ENCODE results near the gene SCD.

DNA sequence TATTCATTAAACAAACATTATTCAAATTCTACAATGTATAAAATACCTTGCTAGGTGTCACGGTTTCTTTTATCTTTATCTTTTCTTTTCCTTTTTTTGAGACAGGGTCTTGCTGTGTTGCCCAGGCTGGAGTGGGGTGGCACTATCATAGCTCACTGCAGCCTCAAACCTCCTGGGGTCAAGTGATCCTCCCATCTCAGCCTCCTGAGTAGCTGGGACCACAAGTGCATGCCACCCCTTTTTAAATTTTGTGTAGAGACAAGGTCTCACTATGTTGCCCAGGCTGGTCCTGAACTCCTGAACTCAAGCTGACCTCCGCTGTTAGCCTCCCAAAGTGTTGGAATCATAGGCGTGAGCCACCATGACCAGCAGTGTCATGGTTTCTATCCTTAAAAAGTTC lies 42.6 kb upstream of the SCD start:
- TF ChIP-seq SIN3A (IDR thresholded peaks at IDR 0.05; ENCODE audit: borderline replicate concordance, insufficient read depth, low read length) (no peak), POLR2AphosphoS5 (IDR thresholded peaks at IDR 0.05; ENCODE audit: low read depth, low read length) (no peak), TAF1 (IDR thresholded peaks at IDR 0.05; ENCODE audit: borderline replicate concordance, insufficient read depth, low read length) (no peak)
- TF ChIP-seq, protein P1, sequence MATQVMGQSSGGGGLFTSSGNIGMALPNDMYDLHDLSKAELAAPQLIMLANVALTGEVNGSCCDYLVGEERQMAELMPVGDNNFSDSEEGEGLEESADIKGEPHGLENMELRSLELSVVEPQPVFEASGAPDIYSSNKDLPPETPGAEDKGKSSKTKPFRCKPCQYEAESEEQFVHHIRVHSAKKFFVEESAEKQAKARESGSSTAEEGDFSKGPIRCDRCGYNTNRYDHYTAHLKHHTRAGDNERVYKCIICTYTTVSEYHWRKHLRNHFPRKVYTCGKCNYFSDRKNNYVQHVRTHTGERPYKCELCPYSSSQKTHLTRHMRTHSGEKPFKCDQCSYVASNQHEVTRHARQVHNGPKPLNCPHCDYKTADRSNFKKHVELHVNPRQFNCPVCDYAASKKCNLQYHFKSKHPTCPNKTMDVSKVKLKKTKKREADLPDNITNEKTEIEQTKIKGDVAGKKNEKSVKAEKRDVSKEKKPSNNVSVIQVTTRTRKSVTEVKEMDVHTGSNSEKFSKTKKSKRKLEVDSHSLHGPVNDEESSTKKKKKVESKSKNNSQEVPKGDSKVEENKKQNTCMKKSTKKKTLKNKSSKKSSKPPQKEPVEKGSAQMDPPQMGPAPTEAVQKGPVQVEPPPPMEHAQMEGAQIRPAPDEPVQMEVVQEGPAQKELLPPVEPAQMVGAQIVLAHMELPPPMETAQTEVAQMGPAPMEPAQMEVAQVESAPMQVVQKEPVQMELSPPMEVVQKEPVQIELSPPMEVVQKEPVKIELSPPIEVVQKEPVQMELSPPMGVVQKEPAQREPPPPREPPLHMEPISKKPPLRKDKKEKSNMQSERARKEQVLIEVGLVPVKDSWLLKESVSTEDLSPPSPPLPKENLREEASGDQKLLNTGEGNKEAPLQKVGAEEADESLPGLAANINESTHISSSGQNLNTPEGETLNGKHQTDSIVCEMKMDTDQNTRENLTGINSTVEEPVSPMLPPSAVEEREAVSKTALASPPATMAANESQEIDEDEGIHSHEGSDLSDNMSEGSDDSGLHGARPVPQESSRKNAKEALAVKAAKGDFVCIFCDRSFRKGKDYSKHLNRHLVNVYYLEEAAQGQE (IDR thresholded peaks at IDR 0.05; ENCODE audit: insufficient read depth in 1 of 2, low read depth in 2 of 2, low read length in 2 of 2) = no peak
